HCT116 (cell line): ENCODE data around the gene MTA3. TPM values are rescaled to one million over a fixed set of nuclear protein-coding genes. Genes with fewer than 3 reads are reported as not detected.

Source experiments
- ATAC-seq: fragments of 200-7000 bp; cut with Tn5 transposase; 2 replicates; pipeline ENCODE4 v1.9.1; 2020; ENCODE audit warnings: mild to moderate bottlenecking, moderate library complexity
- BruUV-seq: library from RNA; stranded (reverse); fragments of 400-500 nt; replicated peaks from 2 replicates; lab custom pipeline; 2021; lab: Mats Ljungman, UMichigan
- CTCF ChIA-PET: fragments of 300-600 bp; sonication (Branson Sonifier 250); formaldehyde crosslinking; loops from one replicate; lab custom pipeline; 2021; ENCODE audit warnings: antibody characterized with exemption; lab: Charles Lee
- POLR2A ChIA-PET: fragments of 300-600, 350-600 bp; sonication (Branson Sonifier 250); formaldehyde crosslinking; loops from one replicate; lab custom pipeline; 2021; ENCODE audit warnings: antibody characterized with exemption; lab: Charles Lee
- RAD21 ChIA-PET, 2 experiments: fragments of 300-600 bp; sonication (Branson Sonifier 250); formaldehyde crosslinking; loops; one replicate each; lab custom pipeline; 2023; ENCODE audit warnings: low total read pairs in 2 of 2; ENCODE audit not compliant: uncharacterized antibody in 2 of 2, unreplicated experiment in 2 of 2, low non-redundant PET in 1 of 2; lab: Charles Lee
- DNase-seq: peaks from one replicate; pipeline ENCODE4 v3.0.0-alpha.2; 2010; ENCODE audit warnings: low read depth, low spot score
- H2AFZ ChIP-seq: fragments of 200-600 bp; shearing (Covaris generic), sonication (generic); 2 replicates; pipeline ENCODE4 v1.6.1; 2017; ENCODE audit warnings: low read depth, mixed run types, mixed read lengths, antibody characterized with exemption, low read length; ENCODE audit not compliant: poor library complexity, severe bottlenecking
- H3K27ac ChIP-seq: 2 replicates; pipeline ENCODE4 v1.5.1; 2012; ENCODE audit warnings: low read depth, low read length
- H3K27me3 ChIP-seq: fragments of 200-600 bp; sonication (generic); 2 replicates; pipeline ENCODE4 v1.6.1; 2016; ENCODE audit warnings: mixed run types, low read length, mixed read lengths; ENCODE audit not compliant: insufficient read depth
- H3K36me3 ChIP-seq, 2 experiments: fragments of 200-500 bp in 1 of 2; fragments of 200-600 bp in 1 of 2; sonication (Bioruptor generic) in 1 of 2; sonication (generic) in 1 of 2; 2 replicates each; pipeline versions ENCODE4 v1.5.1 to v1.6.1; 2014 to 2016; ENCODE audit warnings: low read length in 2 of 2, inconsistent platforms in 1 of 2, mixed read lengths in 1 of 2, mixed run types in 1 of 2; ENCODE audit not compliant: insufficient read depth in 2 of 2, control insufficient read depth in 1 of 2
- H3K4me1 ChIP-seq, 2 experiments: fragments of 200-600 bp in 1 of 2; sonication (generic) in 1 of 2; 2 replicates each; pipeline versions ENCODE4 v1.5.1 to v1.6.1; 2012 to 2017; ENCODE audit warnings: low read length in 2 of 2, inconsistent platforms in 1 of 2, mild to moderate bottlenecking in 1 of 2, mixed read lengths in 1 of 2, mixed run types in 1 of 2, moderate library complexity in 1 of 2; ENCODE audit not compliant: insufficient read depth in 2 of 2, control insufficient read depth in 1 of 2
- H3K4me2 ChIP-seq: fragments of 200-600 bp; sonication (generic); 2 replicates; pipeline ENCODE4 v1.6.1; 2017; ENCODE audit warnings: mixed run types, low read length, mixed read lengths
- H3K4me3 ChIP-seq, 2 experiments: fragments of 200-600 bp in 1 of 2; sonication (generic) in 1 of 2; replicated peaks in 1 of 2; 2 replicates each; pipeline ENCODE4 v1.5.1; 2011 to 2016; ENCODE audit warnings: low read length in 2 of 2, control low read depth in 1 of 2, low read depth in 1 of 2, mild to moderate bottlenecking in 1 of 2, mixed read lengths in 1 of 2, mixed run types in 1 of 2
- H3K79me2 ChIP-seq: fragments of 200-600 bp; sonication (generic); 2 replicates; pipeline ENCODE4 v1.6.1; 2017; ENCODE audit warnings: mild to moderate bottlenecking, mixed run types, low read length, moderate library complexity, mixed read lengths; ENCODE audit not compliant: insufficient read depth
- H3K9ac ChIP-seq: fragments of 200-600 bp; sonication (generic); 2 replicates; pipeline ENCODE4 v1.6.1; 2016; ENCODE audit warnings: low read length, mixed read lengths
- H3K9me2 ChIP-seq: fragments of 200-600 bp; sonication (generic), shearing (Covaris generic); 2 replicates; pipeline ENCODE4 v1.6.1; 2017; ENCODE audit warnings: mixed run types, mild to moderate bottlenecking, moderate library complexity; ENCODE audit not compliant: insufficient read depth
- H3K9me3 ChIP-seq, 2 experiments: fragments of 200-500 bp in 1 of 2; fragments of 200-600 bp in 1 of 2; sonication (Bioruptor generic) in 1 of 2; sonication (generic) in 1 of 2; 2 replicates each; pipeline ENCODE4 v1.6.1; 2014 to 2017; ENCODE audit warnings: low read length in 2 of 2, mixed read lengths in 2 of 2, inconsistent platforms in 1 of 2, low read depth in 1 of 2, mild to moderate bottlenecking in 1 of 2, mixed run types in 1 of 2, moderate library complexity in 1 of 2; ENCODE audit not compliant: control insufficient read depth in 1 of 2, insufficient read depth in 1 of 2
- H4K20me1 ChIP-seq: fragments of 200-600 bp; sonication (generic), shearing (Covaris generic); 2 replicates; pipeline ENCODE4 v1.6.1; 2017; ENCODE audit warnings: mixed run types, mild to moderate bottlenecking, moderate library complexity; ENCODE audit not compliant: insufficient read depth
- ATF3 ChIP-seq: IDR thresholded peaks from 2 replicates; pipeline ENCODE4 v1.6.1; 2012
- CBX3 ChIP-seq: IDR thresholded peaks from 2 replicates; pipeline ENCODE4 v1.6.1; 2012; ENCODE audit warnings: low read depth
- CEBPB ChIP-seq: IDR thresholded peaks from 2 replicates; pipeline ENCODE4 v1.6.1; 2012; ENCODE audit warnings: low read depth
- ELF1 ChIP-seq: IDR thresholded peaks from 2 replicates; pipeline ENCODE4 v1.6.1; 2012; ENCODE audit warnings: low read depth, borderline replicate concordance
- EZH2 ChIP-seq: fragments of 200-600 bp; sonication (generic); IDR thresholded peaks from 2 replicates; pipeline ENCODE4 v1.6.1; 2017; ENCODE audit warnings: antibody characterized with exemption, mixed run types
- EZH2phosphoT487 ChIP-seq: fragments of 200-600 bp; IDR thresholded peaks from 2 replicates; pipeline ENCODE4 v1.6.1; 2018; ENCODE audit warnings: antibody characterized with exemption, borderline replicate concordance
- FOSL1 ChIP-seq: IDR thresholded peaks from 2 replicates; pipeline ENCODE4 v1.6.1; 2012; ENCODE audit warnings: low read depth
- JUND ChIP-seq: IDR thresholded peaks from 2 replicates; pipeline ENCODE4 v1.6.1; 2012
- MAX ChIP-seq: IDR thresholded peaks from 2 replicates; pipeline ENCODE4 v1.6.1; 2012
- POLR2A ChIP-seq: IDR thresholded peaks from 2 replicates; pipeline ENCODE4 v1.7.0; 2011; ENCODE audit warnings: borderline replicate concordance; ENCODE audit not compliant: insufficient read depth, insufficient read length; ENCODE audit errors: extremely low read depth
- POLR2AphosphoS5 ChIP-seq: IDR thresholded peaks from 2 replicates; pipeline ENCODE4 v1.6.1; 2011; ENCODE audit warnings: mild to moderate bottlenecking, low read depth, low read length, moderate library complexity
- REST ChIP-seq: IDR thresholded peaks from 2 replicates; pipeline ENCODE4 v1.6.1; 2012; ENCODE audit warnings: low read depth
- SIN3A ChIP-seq: IDR thresholded peaks from 2 replicates; pipeline ENCODE4 v1.6.1; 2012; ENCODE audit warnings: low read depth
- SP1 ChIP-seq: IDR thresholded peaks from 2 replicates; pipeline ENCODE4 v1.6.1; 2012; ENCODE audit warnings: low read depth
- SRF ChIP-seq: IDR thresholded peaks from 2 replicates; pipeline ENCODE4 v1.6.1; 2012; ENCODE audit warnings: low read depth
- TCF7L2 ChIP-seq: IDR thresholded peaks from 2 replicates; pipeline ENCODE4 v1.7.0; 2011; ENCODE audit warnings: borderline replicate concordance, inconsistent platforms; ENCODE audit not compliant: insufficient read depth, insufficient read length; ENCODE audit errors: extremely low read depth
- YY1 ChIP-seq: IDR thresholded peaks from 2 replicates; pipeline ENCODE4 v1.6.1; 2011; ENCODE audit warnings: low read length, low read depth, moderate library complexity, mild to moderate bottlenecking; ENCODE audit not compliant: insufficient replicate concordance; ENCODE audit errors: extremely low read depth
- ZBTB33 ChIP-seq: IDR thresholded peaks from 2 replicates; pipeline ENCODE4 v1.6.1; 2011; ENCODE audit warnings: mild to moderate bottlenecking, low read length, moderate library complexity; ENCODE audit not compliant: insufficient replicate concordance; ENCODE audit errors: extremely low read depth
- ZFX ChIP-seq: fragments of 450-650 bp; IDR thresholded peaks from 2 replicates; pipeline ENCODE4 v1.6.1; 2017
- ZNF274 ChIP-seq: fragments of 200-500 bp; sonication (Bioruptor generic); IDR thresholded peaks from 2 replicates; pipeline ENCODE4 v1.6.1; 2014; ENCODE audit warnings: mild to moderate bottlenecking, low read depth, low read length, inconsistent platforms
- intact Hi-C: fragments of 100-400 bp; cut with micrococcal nuclease; formaldehyde crosslinking; loops from 2 replicates; pipeline ENCODE4 v1.10.0; 2022
- total RNA-seq: library from RNA; stranded (reverse); gene quantifications from one replicate; pipeline ENCODE4 v1.2.1, GENCODE V29; 2021; ENCODE audit not compliant: unreplicated experiment

Gene MTA3
- total RNA-seq, 1 experiment from 2014 or later, result 46.3 TPM

GRCh38 chr2:42645551-42645950 lies 77.1 kb downstream of the MTA3 start:
- Histone ChIP-seq H3K27ac (no peak overlapping the region), H3K79me2 (no peaks in the 10 kb centered on the region), H3K27me3 (no peaks in the 10 kb centered on the region), H3K4me2 (no peak overlapping the region), H3K4me1 (no peaks in the 10 kb centered on the region), H4K20me1 (no peaks in the 10 kb centered on the region), H3K9me3 (no peaks in the 10 kb centered on the region), H3K9me2 (no peaks in the 10 kb centered on the region), H3K9ac (no peak overlapping the region), H3K4me3 (no peak overlapping the region), H3K36me3 (no peaks in the 10 kb centered on the region; a peak in 1 of 4 replicates), H2AFZ (no peak overlapping the region)
- intact Hi-C loops, result no loop called here
- CTCF ChIA-PET, result no interaction called here
- RAD21 ChIA-PET, result no interaction called here
- ATAC-seq (no peak), DNase-seq (no peak)
- TF ChIP-seq ELF1 (no peak), EZH2 (no peak), SRF (no peak), SP1 (no peak), CEBPB (no peak), ATF3 (no peak), SIN3A (no peak), MAX (no peak), ZBTB33 (no peak), POLR2A (no peak), CBX3 (no peak), REST (no peak), POLR2AphosphoS5 (no peak), JUND (no peak), FOSL1 (no peak), YY1 (no peak), ZFX (no peak), ZNF274 (no peak), EZH2phosphoT487 (no peak), TCF7L2 (no peak)
- POLR2A ChIA-PET, result no interaction called here
- no TSS peak for BruUV-seq
